H1 (cell line): ENCODE results near the gene DSTYK. TPM values are rescaled to one million over a fixed set of nuclear protein-coding genes. Genes with fewer than 3 reads are reported as not detected.

Experiments used
- CTCF ChIA-PET: fragments of 300-600 bp; sonication (Branson Sonifier 250); formaldehyde crosslinking; loops from one replicate; lab custom pipeline; 2021; ENCODE audit not compliant: partially characterized antibody; lab: Charles Lee
- POLR2A ChIA-PET: fragments of 300-600 bp; sonication (Branson Sonifier 250); formaldehyde crosslinking; loops from one replicate; lab custom pipeline; 2021; ENCODE audit warnings: inconsistent platforms; ENCODE audit not compliant: partially characterized antibody; lab: Charles Lee
- DNase-seq, 2 experiments: peaks; one replicate each; pipeline versions ENCODE4 v3.0.0 to v3.0.0-alpha.2; 2010 to 2022; ENCODE audit warnings: low spot score in 2 of 2, low read depth in 1 of 2, mixed read lengths in 1 of 2
- FAIRE-seq: peaks from 2 replicates; lab custom pipeline; 2011; peaks lifted over from hg19 to GRCh38; lab: Jason Lieb, UNC
- H2AFZ ChIP-seq: 2 replicates; pipeline ENCODE4 v1.8.1; 2012; ENCODE audit warnings: low read length, inconsistent platforms
- H2AK5ac ChIP-seq: 2 replicates; pipeline ENCODE4 v1.6.1; 2013; ENCODE audit warnings: low read depth, low read length
- H2BK120ac ChIP-seq: replicated peaks from 2 replicates; pipeline ENCODE3; 2013; ENCODE audit warnings: low read depth, low read length, inconsistent platforms
- H2BK12ac ChIP-seq: 2 replicates; pipeline ENCODE4 v1.6.1; 2013; ENCODE audit warnings: low read depth, low read length
- H2BK15ac ChIP-seq: 2 replicates; pipeline ENCODE4 v1.6.1; 2013; ENCODE audit warnings: low read length
- H2BK20ac ChIP-seq: 2 replicates; pipeline ENCODE4 v1.6.1; 2013; ENCODE audit warnings: low read length
- H2BK5ac ChIP-seq: 2 replicates; pipeline ENCODE4 v1.6.1; 2013; ENCODE audit warnings: low read depth, low read length
- H3K14ac ChIP-seq: 2 replicates; pipeline ENCODE4 v1.6.1; 2013; ENCODE audit warnings: inconsistent platforms; ENCODE audit not compliant: insufficient read length
- H3K18ac ChIP-seq: 2 replicates; pipeline ENCODE4 v1.6.1; 2013; ENCODE audit warnings: low read length; ENCODE audit errors: extremely low read depth
- H3K23ac ChIP-seq: 2 replicates; pipeline ENCODE4 v1.6.1; 2013; ENCODE audit warnings: inconsistent platforms; ENCODE audit not compliant: insufficient read length
- H3K23me2 ChIP-seq: 2 replicates; pipeline ENCODE4 v1.6.1; 2013; ENCODE audit warnings: low read depth, low read length
- H3K27ac ChIP-seq: 2 replicates; pipeline ENCODE4 v1.6.1; 2011; ENCODE audit warnings: low read depth, low read length, inconsistent platforms
- H3K27me3 ChIP-seq, 4 experiments: replicated peaks in 1 of 4; 1 replicate in 1 of 4; 2 replicates in 3 of 4; pipeline versions ENCODE4 v1.6.1 to v1.8.1; 2011 to 2013; ENCODE audit warnings: low read length in 3 of 4, mild to moderate bottlenecking in 3 of 4, inconsistent platforms in 2 of 4, mixed read lengths in 2 of 4, moderate library complexity in 1 of 4; ENCODE audit not compliant: control insufficient read depth in 3 of 4, insufficient read depth in 3 of 4; ENCODE audit errors: extremely low read depth in 1 of 4
- H3K36me3 ChIP-seq, 4 experiments: 2 replicates each; pipeline versions ENCODE4 v1.6.1 to v1.8.1; 2011 to 2013; ENCODE audit warnings: mild to moderate bottlenecking in 4 of 4, low read length in 3 of 4, moderate library complexity in 2 of 4, control low read depth in 1 of 4, inconsistent platforms in 1 of 4; ENCODE audit not compliant: insufficient read depth in 4 of 4, control insufficient read depth in 2 of 4
- H3K4ac ChIP-seq: replicated peaks from 2 replicates; pipeline ENCODE3; 2013; ENCODE audit warnings: low read length, low read depth, mixed read lengths, inconsistent platforms; ENCODE audit not compliant: insufficient read length
- H3K4me1 ChIP-seq, 4 experiments: replicated peaks in 1 of 4; 1 replicate in 1 of 4; 2 replicates in 3 of 4; pipeline versions ENCODE4 v1.6.1 to v1.8.1; 2011 to 2013; ENCODE audit warnings: low read length in 3 of 4, inconsistent platforms in 2 of 4, mixed read lengths in 1 of 4; ENCODE audit not compliant: insufficient read depth in 4 of 4, control insufficient read depth in 3 of 4
- H3K4me2 ChIP-seq, 2 experiments: 2 replicates each; pipeline versions ENCODE4 v1.6.1 to v1.8.1; 2011 to 2013; ENCODE audit warnings: low read depth in 2 of 2, low read length in 2 of 2, control low read depth in 1 of 2, inconsistent platforms in 1 of 2, mild to moderate bottlenecking in 1 of 2; ENCODE audit not compliant: insufficient read depth in 1 of 2
- H3K4me3 ChIP-seq, 4 experiments: fragments of 200-600, 300-600 bp in 1 of 4; sonication (generic), shearing (Covaris generic), sonication (Bioruptor Twin) in 1 of 4; 2 replicates each; pipeline versions ENCODE4 v1.5.1 to v1.8.1; 2011 to 2016; ENCODE audit warnings: low read length in 4 of 4, low read depth in 3 of 4, control low read depth in 2 of 4, inconsistent platforms in 2 of 4, mild to moderate bottlenecking in 2 of 4, mixed read lengths in 1 of 4, moderate library complexity in 1 of 4; ENCODE audit not compliant: insufficient read depth in 2 of 4; ENCODE audit errors: extremely low read depth in 1 of 4
- H3K56ac ChIP-seq: replicated peaks from 2 replicates; pipeline ENCODE3; 2013; ENCODE audit warnings: low read depth, mild to moderate bottlenecking, mixed read lengths, low read length, inconsistent platforms; ENCODE audit not compliant: insufficient read length
- H3K79me1 ChIP-seq: 2 replicates; pipeline ENCODE4 v1.6.1; 2013; ENCODE audit warnings: low read depth, low read length, control low read depth
- H3K79me2 ChIP-seq, 2 experiments: 2 replicates each; pipeline versions ENCODE4 v1.6.1 to v1.8.1; 2012 to 2013; ENCODE audit warnings: low read length in 2 of 2, mild to moderate bottlenecking in 2 of 2, inconsistent platforms in 1 of 2; ENCODE audit not compliant: insufficient read depth in 2 of 2, control insufficient read depth in 1 of 2
- H3K9ac ChIP-seq, 4 experiments: replicated peaks in 1 of 4; 1 replicate in 1 of 4; 2 replicates in 3 of 4; pipeline versions ENCODE4 v1.6.1 to v1.8.1; 2011 to 2013; ENCODE audit warnings: low read depth in 3 of 4, low read length in 3 of 4, control low read depth in 2 of 4, mild to moderate bottlenecking in 2 of 4, moderate library complexity in 2 of 4, inconsistent platforms in 1 of 4; ENCODE audit errors: extremely low read depth in 1 of 4
- H3K9me3 ChIP-seq, 2 experiments: 2 replicates each; pipeline versions ENCODE4 v1.6.1 to v1.8.1; 2012 to 2013; ENCODE audit warnings: mild to moderate bottlenecking in 2 of 2, moderate library complexity in 2 of 2, control low read depth in 1 of 2, inconsistent platforms in 1 of 2, low read depth in 1 of 2, low read length in 1 of 2, mixed read lengths in 1 of 2; ENCODE audit not compliant: insufficient read depth in 2 of 2
- H4K20me1 ChIP-seq, 2 experiments: replicated peaks in 1 of 2; 2 replicates each; pipeline versions ENCODE3 to v1.8.1; 2011 to 2013; ENCODE audit warnings: inconsistent platforms in 2 of 2, low read length in 2 of 2, mild to moderate bottlenecking in 1 of 2; ENCODE audit not compliant: insufficient read depth in 2 of 2, control insufficient read depth in 1 of 2
- H4K5ac ChIP-seq: 2 replicates; pipeline ENCODE4 v1.6.1; 2013; ENCODE audit warnings: low read length, low read depth, mixed read lengths, inconsistent platforms; ENCODE audit not compliant: insufficient read length
- H4K8ac ChIP-seq: 2 replicates; pipeline ENCODE4 v1.8.0; 2013; ENCODE audit warnings: mild to moderate bottlenecking, moderate library complexity, low read length, inconsistent platforms; ENCODE audit not compliant: insufficient read depth; ENCODE audit errors: extremely low read depth
- H4K91ac ChIP-seq: replicated peaks from 2 replicates; pipeline ENCODE3; 2013; ENCODE audit warnings: low read length, mixed read lengths, inconsistent platforms; ENCODE audit not compliant: insufficient read length
- BCL11A ChIP-seq, 2 experiments: IDR thresholded peaks; one replicate each; pipeline ENCODE4 v1.6.1; 2011; ENCODE audit warnings: low read depth in 2 of 2, low read length in 2 of 2, mild to moderate bottlenecking in 2 of 2
- CHD1 ChIP-seq: IDR thresholded peaks from 2 replicates; pipeline ENCODE4 v1.6.1; 2012; ENCODE audit warnings: low read depth, low read length, improper control_type of control experiment
- CREB1 ChIP-seq: IDR thresholded peaks from 2 replicates; pipeline ENCODE4 v1.6.1; 2012; ENCODE audit warnings: inconsistent platforms
- EGR1 ChIP-seq: IDR thresholded peaks from 2 replicates; pipeline ENCODE4 v1.6.1; 2011; ENCODE audit warnings: low read depth, low read length, borderline replicate concordance
- JUND ChIP-seq: IDR thresholded peaks from 2 replicates; pipeline ENCODE4 v1.6.1; 2011; ENCODE audit warnings: mild to moderate bottlenecking, improper control_type of control experiment, low read length
- KDM5A ChIP-seq: fragments of 200-600 bp; IDR thresholded peaks from 2 replicates; pipeline ENCODE4 v1.7.1; 2012; ENCODE audit warnings: mild to moderate bottlenecking, low read length, inconsistent platforms, mixed read lengths
- NANOG ChIP-seq: IDR thresholded peaks from 2 replicates; pipeline ENCODE4 v1.6.1; 2011; ENCODE audit warnings: low read length, low read depth, mild to moderate bottlenecking, inconsistent platforms; ENCODE audit not compliant: insufficient read depth, poor library complexity, severe bottlenecking
- RXRA ChIP-seq: IDR thresholded peaks from 2 replicates; pipeline ENCODE4 v1.6.1; 2011; ENCODE audit warnings: low read depth, mild to moderate bottlenecking, low read length, moderate library complexity; ENCODE audit not compliant: insufficient read depth
- SP1 ChIP-seq: IDR thresholded peaks from 2 replicates; pipeline ENCODE4 v1.6.1; 2011; ENCODE audit warnings: low read depth, low read length
- TAF7 ChIP-seq: optimal IDR thresholded peaks from 2 replicates; pipeline ENCODE3; 2011; ENCODE audit warnings: low read depth, mild to moderate bottlenecking, inconsistent platforms, low read length, moderate library complexity, borderline replicate concordance
- WGBS, 2 experiments: shearing (Covaris generic) in 1 of 2; methylation state at CpG; one replicate each; pipeline versions ENCODE4 v1.1.6 to v1.1.7; 2013 to 2015; ENCODE audit warnings: low lambda C conversion rate in 2 of 2, mixed read lengths in 2 of 2, inconsistent platforms in 1 of 2, low coverage in 1 of 2, missing lambda C conversion rate in 1 of 2; ENCODE audit not compliant: insufficient replicate concordance in 2 of 2, insufficient coverage in 1 of 2, insufficient read length in 1 of 2; ENCODE audit errors: extremely low coverage in 1 of 2, missing lambda C conversion rate in 1 of 2; 5-methylcytosine and 5-hydroxymethylcytosine counted together
- polyA plus RNA-seq, 7 experiments: library from polyadenylated mRNA; depleted of rRNA in 3 of 7; stranded (reverse) in 5 of 7; unstranded in 2 of 7; fragments of >200 nt in 5 of 7; fragments of 200-250 nt in 2 of 7; gene quantifications; 1 replicate in 5 of 7; 2 replicates in 1 of 7; 4 replicates in 1 of 7; pipeline versions ENCODE4 v1.2.1 to v1.2.3, GENCODE V29; 2011 to 2013; ENCODE audit warnings: missing spikeins in 2 of 7, mixed read lengths in 2 of 7
- total RNA-seq: library from RNA; stranded (reverse); fragmentation: NEBNext Ultra II Directional; extraction: Animal tissue kit (Norgen Biotek cat#: 25700); gene quantifications from 2 replicates; pipeline ENCODE4 v1.2.1, GENCODE V29; 2021
- TF ChIP-seq, protein P1 (sequence below): IDR thresholded peaks from 2 replicates; pipeline ENCODE4 v1.6.1; 2012; ENCODE audit warnings: inconsistent platforms
- TF ChIP-seq, protein P2 (sequence below): IDR thresholded peaks from 2 replicates; pipeline ENCODE4 v1.6.1; 2011; ENCODE audit warnings: low read depth, mild to moderate bottlenecking, low read length; ENCODE audit not compliant: insufficient read depth

The DSTYK gene
- total and polyA plus RNA-seq, 2 of the 8 experiments (the other 6 are each of a cell fraction or from before 2014, with no cell fraction given), result 2.7 to 8.5 TPM

DNA sequence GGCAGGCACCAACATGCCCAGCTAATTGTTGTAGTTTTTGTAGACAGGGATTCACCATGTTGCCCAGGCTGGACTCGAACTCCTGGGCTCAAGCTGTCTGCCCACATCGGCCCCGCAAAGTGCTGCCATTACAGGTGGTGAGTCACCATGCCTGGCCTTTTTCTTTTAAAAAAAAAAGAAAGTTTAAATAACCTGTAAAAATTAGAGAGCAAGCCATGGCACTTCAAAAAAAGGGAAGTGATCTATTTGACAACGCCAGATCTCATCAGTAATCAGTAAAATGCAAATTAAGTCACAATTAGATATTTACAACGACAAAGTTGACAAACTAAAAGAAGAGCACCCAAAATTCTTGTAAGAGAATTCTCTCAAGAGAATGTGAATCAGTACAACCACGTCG, 86.8 kb downstream of the DSTYK start:
- Histone ChIP-seq H2BK12ac (no peak overlapping the region), H3K23me2 (peaks cover 5% of the 10 kb centered on the region; the same call in 1 of the 2 replicates), H2AFZ (no peak overlapping the region), H2BK15ac (no peak overlapping the region), H3K9ac (no peak overlapping the region), H2BK120ac (no peak overlapping the region), H3K4me3 (no peak overlapping the region), H3K27me3 (no peaks in the 10 kb centered on the region), H4K20me1 (no peaks in the 10 kb centered on the region), H3K9me3 (no peaks in the 10 kb centered on the region), H3K18ac (no peak overlapping the region), H3K36me3 (no peaks in the 10 kb centered on the region), H3K4ac (no peak overlapping the region), H3K79me1 (no peaks in the 10 kb centered on the region), H3K79me2 (peaks cover 10 to 20% of the 10 kb centered on the region in 2 experiments), H3K56ac (no peak overlapping the region), H3K4me2 (no peak overlapping the region), H3K14ac (no peak overlapping the region), H4K8ac (no peak overlapping the region), H2BK20ac (no peak overlapping the region), H2BK5ac (no peak overlapping the region), H4K91ac (no peak overlapping the region), H3K23ac (no peak overlapping the region), H3K27ac (no peak overlapping the region), H3K4me1 (peaks cover 0 to 9% (median 5%) of the 10 kb centered on the region in 4 experiments; a peak in 3 of 7 replicates), H2AK5ac (no peak overlapping the region), H4K5ac (no peak overlapping the region)
- POLR2A ChIA-PET, result no interaction called here
- DNase-seq (no peak), FAIRE-seq (no peak)
- CTCF ChIA-PET, result interaction anchor here (0.6 to 6.0 kb wide), 2 partner anchors 15 kb away, joined by 3 to 46 read pairs; no protein-coding TSS in a partner anchor
- WGBS, 2 experiments, result 94% methylated on average over 7 of the region's 7 CpGs; no CpG with 5 or more reads in 1 of the 2 experiments
- TF ChIP-seq, protein P1, sequence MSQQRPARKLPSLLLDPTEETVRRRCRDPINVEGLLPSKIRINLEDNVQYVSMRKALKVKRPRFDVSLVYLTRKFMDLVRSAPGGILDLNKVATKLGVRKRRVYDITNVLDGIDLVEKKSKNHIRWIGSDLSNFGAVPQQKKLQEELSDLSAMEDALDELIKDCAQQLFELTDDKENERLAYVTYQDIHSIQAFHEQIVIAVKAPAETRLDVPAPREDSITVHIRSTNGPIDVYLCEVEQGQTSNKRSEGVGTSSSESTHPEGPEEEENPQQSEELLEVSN, result no peak
- no peak for TF ChIP-seq JUND
- no peak for TF ChIP-seq NANOG
- TF ChIP-seq CREB1, result no peak
- TF ChIP-seq, protein P2, sequence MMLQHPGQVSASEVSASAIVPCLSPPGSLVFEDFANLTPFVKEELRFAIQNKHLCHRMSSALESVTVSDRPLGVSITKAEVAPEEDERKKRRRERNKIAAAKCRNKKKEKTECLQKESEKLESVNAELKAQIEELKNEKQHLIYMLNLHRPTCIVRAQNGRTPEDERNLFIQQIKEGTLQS, result no peak
- TF ChIP-seq RXRA, result no peak
- TF ChIP-seq KDM5A, result no peak
- no peak for TF ChIP-seq TAF7
- no peak for TF ChIP-seq BCL11A (IDR thresholded peaks at IDR 0.05; ENCODE audit: low read depth in 2 of 2, low read length in 2 of 2)
- no peak for TF ChIP-seq CHD1
- no peak for TF ChIP-seq SP1
- no peak for TF ChIP-seq EGR1
